Measurements from ENCODE around the gene SYNE2. TPM values are rescaled to one million over a fixed set of nuclear protein-coding genes. Genes with fewer than 3 reads are reported as not detected.

SYNE2 gene
- total RNA-seq, 1 donor, result 10.1 TPM

GRCh38 chr14:64049616-64050381, 197.0 kb downstream of the SYNE2 start:
- H3K79me2 ChIP-seq (ENCODE audit: insufficient read depth, low read length), result no peaks in the 10 kb centered on the region
- H3K36me3 ChIP-seq (ENCODE audit: insufficient read depth, low read length), result no peaks in the 10 kb centered on the region
- no peaks in the 10 kb centered on the region for H3K27me3 ChIP-seq (ENCODE audit: insufficient read depth, low read length)
- DNase-seq (ENCODE audit: insufficient read length, low spot score, missing footprints), result no peak
- H3K4me3 ChIP-seq (ENCODE audit: insufficient read depth, low read length), result no peak overlapping the region
- TF ChIP-seq, protein P1, sequence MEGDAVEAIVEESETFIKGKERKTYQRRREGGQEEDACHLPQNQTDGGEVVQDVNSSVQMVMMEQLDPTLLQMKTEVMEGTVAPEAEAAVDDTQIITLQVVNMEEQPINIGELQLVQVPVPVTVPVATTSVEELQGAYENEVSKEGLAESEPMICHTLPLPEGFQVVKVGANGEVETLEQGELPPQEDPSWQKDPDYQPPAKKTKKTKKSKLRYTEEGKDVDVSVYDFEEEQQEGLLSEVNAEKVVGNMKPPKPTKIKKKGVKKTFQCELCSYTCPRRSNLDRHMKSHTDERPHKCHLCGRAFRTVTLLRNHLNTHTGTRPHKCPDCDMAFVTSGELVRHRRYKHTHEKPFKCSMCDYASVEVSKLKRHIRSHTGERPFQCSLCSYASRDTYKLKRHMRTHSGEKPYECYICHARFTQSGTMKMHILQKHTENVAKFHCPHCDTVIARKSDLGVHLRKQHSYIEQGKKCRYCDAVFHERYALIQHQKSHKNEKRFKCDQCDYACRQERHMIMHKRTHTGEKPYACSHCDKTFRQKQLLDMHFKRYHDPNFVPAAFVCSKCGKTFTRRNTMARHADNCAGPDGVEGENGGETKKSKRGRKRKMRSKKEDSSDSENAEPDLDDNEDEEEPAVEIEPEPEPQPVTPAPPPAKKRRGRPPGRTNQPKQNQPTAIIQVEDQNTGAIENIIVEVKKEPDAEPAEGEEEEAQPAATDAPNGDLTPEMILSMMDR (IDR thresholded peaks at IDR 0.05; ENCODE audit: extremely low read depth, low read depth, low read length), result no peak
- no peak overlapping the region for H3K4me2 ChIP-seq (ENCODE audit: insufficient read depth, low read length)
- H2AFZ ChIP-seq (ENCODE audit: low read length), result no peak overlapping the region
- H4K20me1 ChIP-seq (ENCODE audit: insufficient read depth, low read length), result no peaks in the 10 kb centered on the region
- H3K4me1 ChIP-seq (ENCODE audit: insufficient read depth, low read length), result no peaks in the 10 kb centered on the region
- no peaks in the 10 kb centered on the region for H3K9me3 ChIP-seq (ENCODE audit: low read depth, low read length)
- H3K27ac ChIP-seq (ENCODE audit: low read depth, low read length), result no peak overlapping the region

GRCh38 chr14:64053694-64054669, 201.2 kb downstream of the SYNE2 start:
- H4K20me1 ChIP-seq (ENCODE audit: insufficient read depth, low read length), result no peaks in the 10 kb centered on the region
- peak overlapping the region; percentile 40 for H2AFZ ChIP-seq (ENCODE audit: low read length)
- peak; percentile 71 for DNase-seq (ENCODE audit: insufficient read length, low spot score, missing footprints)
- no peaks in the 10 kb centered on the region for H3K27me3 ChIP-seq (ENCODE audit: insufficient read depth, low read length)
- no peaks in the 10 kb centered on the region for H3K79me2 ChIP-seq (ENCODE audit: insufficient read depth, low read length)
- peak overlapping the region; percentile 38 for H3K4me2 ChIP-seq (ENCODE audit: insufficient read depth, low read length)
- no peaks in the 10 kb centered on the region for H3K9me3 ChIP-seq (ENCODE audit: low read depth, low read length)
- no peaks in the 10 kb centered on the region for H3K4me1 ChIP-seq (ENCODE audit: insufficient read depth, low read length)
- no peaks in the 10 kb centered on the region for H3K36me3 ChIP-seq (ENCODE audit: insufficient read depth, low read length)
- no peak overlapping the region for H3K27ac ChIP-seq (ENCODE audit: low read depth, low read length)
- H3K4me3 ChIP-seq (ENCODE audit: insufficient read depth, low read length), result no peak overlapping the region
- TF ChIP-seq, protein P1 (IDR thresholded peaks at IDR 0.05; ENCODE audit: extremely low read depth, low read depth, low read length), result no peak

- no peaks in the 10 kb centered on the region for H3K79me2 ChIP-seq (ENCODE audit: insufficient read depth, low read length)
- H3K27me3 ChIP-seq (ENCODE audit: insufficient read depth, low read length), result no peaks in the 10 kb centered on the region
- no peaks in the 10 kb centered on the region for H3K36me3 ChIP-seq (ENCODE audit: insufficient read depth, low read length)
- H3K27ac ChIP-seq (ENCODE audit: low read depth, low read length), result no peak overlapping the region
- no peak overlapping the region for H2AFZ ChIP-seq (ENCODE audit: low read length)
- H4K20me1 ChIP-seq (ENCODE audit: insufficient read depth, low read length), result no peaks in the 10 kb centered on the region
- no peak overlapping the region for H3K4me3 ChIP-seq (ENCODE audit: insufficient read depth, low read length)
- no peak for DNase-seq (ENCODE audit: insufficient read length, low spot score, missing footprints)
- no peak overlapping the region for H3K4me2 ChIP-seq (ENCODE audit: insufficient read depth, low read length)
- no peaks in the 10 kb centered on the region for H3K9me3 ChIP-seq (ENCODE audit: low read depth, low read length)
- TF ChIP-seq, protein P1 (IDR thresholded peaks at IDR 0.05; ENCODE audit: extremely low read depth, low read depth, low read length), result no peak
- H3K4me1 ChIP-seq (ENCODE audit: insufficient read depth, low read length), result no peaks in the 10 kb centered on the region
These were observed 206.8 kb downstream of the SYNE2 start for GRCh38 chr14:64059454-64060198.
